Measurements from ENCODE around the gene KLC4.

The KLC4 gene

DNA sequence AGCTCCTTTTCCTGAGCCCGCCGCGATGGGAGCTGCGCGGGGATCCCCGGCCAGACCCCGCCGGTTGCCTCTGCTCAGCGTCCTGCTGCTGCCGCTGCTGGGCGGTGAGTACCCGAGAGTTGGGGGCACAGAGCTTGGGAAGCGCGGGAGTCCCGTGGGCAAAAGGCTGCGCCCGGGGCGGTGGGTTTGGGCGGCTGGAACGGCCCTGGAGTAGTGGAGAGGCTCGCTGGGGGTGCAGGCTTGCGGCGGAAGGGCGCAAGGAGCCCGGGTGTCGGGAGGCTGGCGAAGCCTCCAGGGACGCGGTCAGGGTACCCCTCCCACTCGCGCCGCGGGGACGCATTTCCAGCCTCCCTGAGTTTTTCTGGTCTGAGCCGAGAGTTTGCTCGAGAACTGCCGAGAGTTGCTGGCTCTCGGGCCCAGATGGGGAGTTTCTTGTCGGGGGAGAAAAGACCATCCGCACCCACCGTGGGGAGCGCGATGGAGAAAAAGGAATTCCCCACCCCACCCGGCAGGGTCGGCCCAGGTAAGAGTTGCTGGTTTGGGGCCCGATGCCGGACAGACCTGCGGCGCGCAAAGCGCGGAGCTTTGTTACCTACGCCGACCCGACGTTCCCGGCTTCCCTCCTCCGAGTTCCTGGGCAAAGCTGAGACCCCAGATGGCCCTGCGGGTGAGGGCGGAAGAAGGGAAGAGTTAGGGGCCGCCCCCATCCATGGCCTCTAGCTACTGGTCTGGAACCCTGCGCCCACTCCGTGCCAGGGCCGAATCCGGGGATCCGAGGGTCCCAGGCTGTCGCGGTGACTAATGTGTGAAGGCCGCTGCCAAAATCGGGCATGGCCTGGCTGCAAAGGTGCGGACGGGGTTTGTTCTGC lies 17.3 kb downstream of the KLC4 start:
- Histone ChIP-seq H4K20me1 (ENCODE audit: insufficient read depth, low read length) (peaks cover 26% of the 10 kb centered on the region), H3K9ac (ENCODE audit: low read depth, low read length) (peak overlapping the region; percentile 99), H3K4me3 (ENCODE audit: low read depth in 1 of 2, low read length in 2 of 2) (peak overlapping the region; percentile 96 to 98), H3K27ac (ENCODE audit: low read length) (peak overlapping the region; percentile 83), H3K9me3 (ENCODE audit: insufficient read depth, low read length, severe bottlenecking) (no peaks in the 10 kb centered on the region), H2AFZ (ENCODE audit: low read depth, low read length) (peak overlapping the region; percentile 97), H3K4me2 (ENCODE audit: insufficient read depth, low read length) (peak overlapping the region; percentile 95), H3K79me2 (ENCODE audit: insufficient read depth, low read length) (peaks cover 47% of the 10 kb centered on the region), H3K36me3 (ENCODE audit: insufficient read depth, low read length) (peaks cover 14% of the 10 kb centered on the region), H3K4me1 (ENCODE audit: insufficient read depth, low read length) (peaks cover 22% of the 10 kb centered on the region), H3K27me3 (ENCODE audit: insufficient read depth, low read length, poor library complexity) (no peaks in the 10 kb centered on the region)
- TF ChIP-seq CTCF (IDR thresholded peaks at IDR 0.05; ENCODE audit: borderline replicate concordance, extremely low read depth, low read length, poor library complexity, severe bottlenecking) (no peak), EZH2 (IDR thresholded peaks at IDR 0.05; ENCODE audit: borderline replicate concordance, low read depth, low read length, severe bottlenecking) (no peak)
- ATAC-seq (ENCODE audit: insufficient read depth, low read depth) (peak; percentile 35), DNase-seq (peak; percentile 41)

DNA sequence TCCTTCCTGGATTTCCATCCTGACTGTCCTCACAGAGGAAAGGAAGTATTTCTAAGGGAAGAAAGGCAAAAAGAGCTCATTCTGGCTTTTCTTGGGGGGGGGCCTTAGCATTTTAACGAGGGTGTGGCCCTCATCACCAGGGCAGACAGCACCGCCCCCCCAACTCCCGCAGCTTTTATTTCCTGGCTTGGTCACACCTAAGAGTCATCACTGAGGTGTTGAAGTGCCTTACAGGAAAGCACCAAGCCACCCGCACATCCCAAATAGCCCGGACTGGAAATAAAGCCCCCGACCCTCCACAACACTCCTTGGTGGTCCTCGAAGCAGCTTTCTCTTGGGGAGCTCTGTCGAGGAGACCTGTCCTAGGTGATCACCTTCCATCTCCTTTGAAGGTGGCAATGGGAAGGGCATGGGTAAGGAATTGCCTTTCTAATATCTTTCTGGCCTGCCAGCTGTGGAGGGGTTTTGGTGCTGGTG lies 17.9 kb downstream of the KLC4 start:
- Histone ChIP-seq H3K27ac (ENCODE audit: low read length) (peak overlapping the region; percentile 83; the same call in 1 of the 2 replicates), H3K79me2 (ENCODE audit: insufficient read depth, low read length) (peaks cover 52% of the 10 kb centered on the region), H3K36me3 (ENCODE audit: insufficient read depth, low read length) (peaks cover 14% of the 10 kb centered on the region), H2AFZ (ENCODE audit: low read depth, low read length) (peak overlapping the region; percentile 97), H3K9ac (ENCODE audit: low read depth, low read length) (peak overlapping the region; percentile 99), H3K9me3 (ENCODE audit: insufficient read depth, low read length, severe bottlenecking) (no peaks in the 10 kb centered on the region), H3K4me3 (ENCODE audit: low read depth in 1 of 2, low read length in 2 of 2) (peak overlapping the region; percentile 96 to 98; a peak in 3 of 4 replicates), H3K27me3 (ENCODE audit: insufficient read depth, low read length, poor library complexity) (no peaks in the 10 kb centered on the region), H4K20me1 (ENCODE audit: insufficient read depth, low read length) (peaks cover 31% of the 10 kb centered on the region), H3K4me1 (ENCODE audit: insufficient read depth, low read length) (peaks cover 22% of the 10 kb centered on the region), H3K4me2 (ENCODE audit: insufficient read depth, low read length) (peak overlapping the region; percentile 95)
- no peak for TF ChIP-seq EZH2 (IDR thresholded peaks at IDR 0.05; ENCODE audit: borderline replicate concordance, low read depth, low read length, severe bottlenecking)
- TF ChIP-seq CTCF (IDR thresholded peaks at IDR 0.05; ENCODE audit: borderline replicate concordance, extremely low read depth, low read length, poor library complexity, severe bottlenecking) = no peak
- ATAC-seq (ENCODE audit: insufficient read depth, low read depth) (no peak), DNase-seq (no peak)

- H3K4me1 ChIP-seq (ENCODE audit: insufficient read depth, low read length) = peaks cover 22% of the 10 kb centered on the region
- ATAC-seq (ENCODE audit: insufficient read depth, low read depth) = no peak
- peaks cover 59% of the 10 kb centered on the region for H3K79me2 ChIP-seq (ENCODE audit: insufficient read depth, low read length)
- H4K20me1 ChIP-seq (ENCODE audit: insufficient read depth, low read length) = peaks cover 37% of the 10 kb centered on the region
- DNase-seq = no peak
- H3K4me3 ChIP-seq (ENCODE audit: low read depth in 1 of 2, low read length in 2 of 2) = peak overlapping the region in 1 of 2 experiments; percentile 98; a peak in 2 of 4 replicates
- no peak overlapping the region for H2AFZ ChIP-seq (ENCODE audit: low read depth, low read length)
- peaks cover 14% of the 10 kb centered on the region for H3K36me3 ChIP-seq (ENCODE audit: insufficient read depth, low read length)
- H3K27ac ChIP-seq (ENCODE audit: low read length) = no peak overlapping the region
- H3K9ac ChIP-seq (ENCODE audit: low read depth, low read length) = peak overlapping the region; percentile 99; the same call in 1 of the 2 replicates
- peak overlapping the region; percentile 95 for H3K4me2 ChIP-seq (ENCODE audit: insufficient read depth, low read length)
- no peaks in the 10 kb centered on the region for H3K9me3 ChIP-seq (ENCODE audit: insufficient read depth, low read length, severe bottlenecking)
- no peaks in the 10 kb centered on the region for H3K27me3 ChIP-seq (ENCODE audit: insufficient read depth, low read length, poor library complexity)
- TF ChIP-seq EZH2 (IDR thresholded peaks at IDR 0.05; ENCODE audit: borderline replicate concordance, low read depth, low read length, severe bottlenecking) (no peak), CTCF (IDR thresholded peaks at IDR 0.05; ENCODE audit: borderline replicate concordance, extremely low read depth, low read length, poor library complexity, severe bottlenecking) (no peak)
Measured at GRCh38 chr6:43077981-43078511, 18.6 kb downstream of the KLC4 start.
